ENCODE results near the gene PCSK6.

PCSK6 gene

GRCh38 chr15:101444807-101445508 lies 44.5 kb downstream of the PCSK6 start:
- Histone ChIP-seq H3K9me3 (ENCODE audit: control insufficient read depth, insufficient read depth, low read length) (no peaks in the 10 kb centered on the region), H3K27me3 (ENCODE audit: control insufficient read depth, insufficient read depth, low read length) (no peaks in the 10 kb centered on the region), H3K27ac (ENCODE audit: low read length) (no peak overlapping the region), H3K36me3 (ENCODE audit: control insufficient read depth, insufficient read depth, low read length) (no peaks in the 10 kb centered on the region), H3K4me3 (ENCODE audit: low read length) (no peak overlapping the region), H3K4me1 (ENCODE audit: control insufficient read depth, insufficient read depth, low read length) (no peaks in the 10 kb centered on the region)
- no CpG with 5 or more reads among the region's 12 CpGs for WGBS (ENCODE audit: insufficient coverage, insufficient read length)
- DNase-seq (ENCODE audit: low read depth, low spot score) = no peak

- no peak for DNase-seq (ENCODE audit: low read depth, low spot score)
- Histone ChIP-seq H3K4me1 (ENCODE audit: control insufficient read depth, insufficient read depth, low read length) (no peaks in the 10 kb centered on the region), H3K9me3 (ENCODE audit: control insufficient read depth, insufficient read depth, low read length) (no peaks in the 10 kb centered on the region), H3K36me3 (ENCODE audit: control insufficient read depth, insufficient read depth, low read length) (no peaks in the 10 kb centered on the region), H3K4me3 (ENCODE audit: low read length) (no peak overlapping the region), H3K27ac (ENCODE audit: low read length) (no peak overlapping the region), H3K27me3 (ENCODE audit: control insufficient read depth, insufficient read depth, low read length) (no peaks in the 10 kb centered on the region)
- WGBS (ENCODE audit: insufficient coverage, insufficient read length) = no CpG with 5 or more reads among the region's 8 CpGs
Observed at GRCh38 chr15:101444015-101444414, 45.5 kb downstream of the PCSK6 start.

- 100% methylated on average over 3 of the region's 6 CpGs for WGBS (ENCODE audit: insufficient coverage, insufficient read length)
Observed at GRCh38 chr15:101442272-101442671, 47.2 kb downstream of the PCSK6 start.

GRCh38 chr15:101441696-101442095 lies 47.8 kb downstream of the PCSK6 start:
- Histone ChIP-seq H3K36me3 (ENCODE audit: control insufficient read depth, insufficient read depth, low read length) (no peaks in the 10 kb centered on the region), H3K4me1 (ENCODE audit: control insufficient read depth, insufficient read depth, low read length) (no peaks in the 10 kb centered on the region), H3K9me3 (ENCODE audit: control insufficient read depth, insufficient read depth, low read length) (no peaks in the 10 kb centered on the region), H3K27me3 (ENCODE audit: control insufficient read depth, insufficient read depth, low read length) (no peaks in the 10 kb centered on the region), H3K4me3 (ENCODE audit: low read length) (no peak overlapping the region), H3K27ac (ENCODE audit: low read length) (no peak overlapping the region)
- DNase-seq (ENCODE audit: low read depth, low spot score) = no peak
- WGBS (ENCODE audit: insufficient coverage, insufficient read length) = no CpG with 5 or more reads among the region's 11 CpGs

More at GRCh38 chr15:101442272-101442671, 47.2 kb downstream of the PCSK6 start:
- no peak overlapping the region for H3K27ac ChIP-seq (ENCODE audit: low read length)
- no peaks in the 10 kb centered on the region for H3K4me1 ChIP-seq (ENCODE audit: control insufficient read depth, insufficient read depth, low read length)
- no peaks in the 10 kb centered on the region for H3K27me3 ChIP-seq (ENCODE audit: control insufficient read depth, insufficient read depth, low read length)
- H3K9me3 ChIP-seq (ENCODE audit: control insufficient read depth, insufficient read depth, low read length) = no peaks in the 10 kb centered on the region
- no peaks in the 10 kb centered on the region for H3K36me3 ChIP-seq (ENCODE audit: control insufficient read depth, insufficient read depth, low read length)
- DNase-seq (ENCODE audit: low read depth, low spot score) = no peak
- no peak overlapping the region for H3K4me3 ChIP-seq (ENCODE audit: low read length)

GRCh38 chr15:101440846-101441590 lies 48.5 kb downstream of the PCSK6 start:
- no peaks in the 10 kb centered on the region for H3K27me3 ChIP-seq (ENCODE audit: control insufficient read depth, insufficient read depth, low read length)

GRCh38 chr15:101439920-101440319 lies 49.6 kb downstream of the PCSK6 start:
- DNase-seq (ENCODE audit: low read depth, low spot score) = no peak
- no peak overlapping the region for H3K27ac ChIP-seq (ENCODE audit: low read length)
- no peaks in the 10 kb centered on the region for H3K4me1 ChIP-seq (ENCODE audit: control insufficient read depth, insufficient read depth, low read length)
- H3K9me3 ChIP-seq (ENCODE audit: control insufficient read depth, insufficient read depth, low read length) = no peaks in the 10 kb centered on the region
- no CpG with 5 or more reads among the region's 7 CpGs for WGBS (ENCODE audit: insufficient coverage, insufficient read length)
- no peaks in the 10 kb centered on the region for H3K27me3 ChIP-seq (ENCODE audit: control insufficient read depth, insufficient read depth, low read length)
- H3K36me3 ChIP-seq (ENCODE audit: control insufficient read depth, insufficient read depth, low read length) = no peaks in the 10 kb centered on the region
- H3K4me3 ChIP-seq (ENCODE audit: low read length) = no peak overlapping the region

More at GRCh38 chr15:101440846-101441590, 48.5 kb downstream of the PCSK6 start:
- DNase-seq (ENCODE audit: low read depth, low spot score) = no peak
- Histone ChIP-seq H3K4me1 (ENCODE audit: control insufficient read depth, insufficient read depth, low read length) (no peaks in the 10 kb centered on the region), H3K36me3 (ENCODE audit: control insufficient read depth, insufficient read depth, low read length) (no peaks in the 10 kb centered on the region), H3K9me3 (ENCODE audit: control insufficient read depth, insufficient read depth, low read length) (no peaks in the 10 kb centered on the region), H3K4me3 (ENCODE audit: low read length) (no peak overlapping the region), H3K27ac (ENCODE audit: low read length) (no peak overlapping the region)
- no CpG with 5 or more reads among the region's 7 CpGs for WGBS (ENCODE audit: insufficient coverage, insufficient read length)

GRCh38 chr15:101439285-101439919 lies 50.1 kb downstream of the PCSK6 start:
- no peak overlapping the region for H3K4me3 ChIP-seq (ENCODE audit: low read length)
- no peak for DNase-seq (ENCODE audit: low read depth, low spot score)
- WGBS (ENCODE audit: insufficient coverage, insufficient read length) = no CpG with 5 or more reads among the region's 8 CpGs

GRCh38 chr15:101438482-101439284 lies 50.8 kb downstream of the PCSK6 start:
- Histone ChIP-seq H3K9me3 (ENCODE audit: control insufficient read depth, insufficient read depth, low read length) (no peaks in the 10 kb centered on the region), H3K27ac (ENCODE audit: low read length) (no peak overlapping the region), H3K4me3 (ENCODE audit: low read length) (no peak overlapping the region), H3K36me3 (ENCODE audit: control insufficient read depth, insufficient read depth, low read length) (no peaks in the 10 kb centered on the region), H3K27me3 (ENCODE audit: control insufficient read depth, insufficient read depth, low read length) (no peaks in the 10 kb centered on the region), H3K4me1 (ENCODE audit: control insufficient read depth, insufficient read depth, low read length) (no peaks in the 10 kb centered on the region)
- no CpG with 5 or more reads among the region's 21 CpGs for WGBS (ENCODE audit: insufficient coverage, insufficient read length)
- no peak for DNase-seq (ENCODE audit: low read depth, low spot score)

More at GRCh38 chr15:101439285-101439919, 50.1 kb downstream of the PCSK6 start:
- H3K9me3 ChIP-seq (ENCODE audit: control insufficient read depth, insufficient read depth, low read length) = no peaks in the 10 kb centered on the region
- H3K4me1 ChIP-seq (ENCODE audit: control insufficient read depth, insufficient read depth, low read length) = no peaks in the 10 kb centered on the region
- H3K27me3 ChIP-seq (ENCODE audit: control insufficient read depth, insufficient read depth, low read length) = no peaks in the 10 kb centered on the region
- H3K36me3 ChIP-seq (ENCODE audit: control insufficient read depth, insufficient read depth, low read length) = no peaks in the 10 kb centered on the region
- no peak overlapping the region for H3K27ac ChIP-seq (ENCODE audit: low read length)

- Histone ChIP-seq H3K9me3 (ENCODE audit: control insufficient read depth, insufficient read depth, low read length) (no peaks in the 10 kb centered on the region), H3K27ac (ENCODE audit: low read length) (no peak overlapping the region), H3K4me1 (ENCODE audit: control insufficient read depth, insufficient read depth, low read length) (no peaks in the 10 kb centered on the region), H3K27me3 (ENCODE audit: control insufficient read depth, insufficient read depth, low read length) (no peaks in the 10 kb centered on the region), H3K36me3 (ENCODE audit: control insufficient read depth, insufficient read depth, low read length) (no peaks in the 10 kb centered on the region), H3K4me3 (ENCODE audit: low read length) (no peak overlapping the region)
- WGBS (ENCODE audit: insufficient coverage, insufficient read length) = no CpG with 5 or more reads among the region's 19 CpGs
- no peak for DNase-seq (ENCODE audit: low read depth, low spot score)
Observed at GRCh38 chr15:101437618-101438481, 51.7 kb downstream of the PCSK6 start.

Measured in iPS DF 6.9 (cell line).